Testis (tissue), 5 donors: ENCODE data around the gene CTAG1B. TPM values are rescaled to one million over a fixed set of nuclear protein-coding genes. Genes with fewer than 3 reads are reported as not detected.
"Not testable (repeated sequence)": the region's sequence is repeated elsewhere in the genome, so short reads cannot be mapped to it uniquely, and the experiment has no call there.

Experiments used
- DNase-seq: peaks from one replicate; pipeline ENCODE4 v3.0.0-alpha.2; 2019
- H3K27ac ChIP-seq, 2 donors: fragments of 200-600 bp; sonication (generic); one replicate each; pipeline ENCODE4 v1.5.1; 2019
- H3K27me3 ChIP-seq: fragments of 200-600 bp; sonication (generic); one replicate; pipeline ENCODE4 v1.5.1; 2019
- H3K36me3 ChIP-seq: fragments of 200-600 bp; sonication (generic); one replicate; pipeline ENCODE4 v1.5.1; 2017; ENCODE audit warnings: low read depth; ENCODE audit errors: missing control alignments
- H3K4me1 ChIP-seq: fragments of 200-600 bp; sonication (generic); one replicate; pipeline ENCODE4 v1.5.1; 2019
- H3K4me3 ChIP-seq, 2 donors: fragments of 200-600 bp; sonication (generic); one replicate each; pipeline ENCODE4 v1.5.1; 2017 to 2019
- H3K9me3 ChIP-seq: fragments of 200-600 bp; sonication (generic); one replicate; pipeline ENCODE4 v1.5.1; 2017
- POLR2A ChIP-seq: fragments of 450-650 bp; IDR thresholded peaks from one replicate; pipeline ENCODE4 v1.6.1; 2017; ENCODE audit warnings: antibody characterized with exemption, mild to moderate bottlenecking, moderate library complexity
- WGBS, 2 donors: methylation state at CpG; one replicate each; pipeline ENCODE4 v1.1.5; 2018; 5-methylcytosine and 5-hydroxymethylcytosine counted together
- intact Hi-C: fragments of 100-400 bp; cut with DNase I; formaldehyde crosslinking; loops from one replicate; pipeline ENCODE4 v1.15.1; 2023; ENCODE audit warnings: low total_unique reads
- long read RNA-seq, 2 donors: transcript quantifications; one replicate each; lab custom pipeline, GENCODE V29; 2026
- polyA plus RNA-seq: library from polyadenylated mRNA; stranded (reverse); fragments of 350-450 nt; fragmentation: Illumina TruSeq; extraction: RNeasy Lipid Tissue Mini Kit (QIAGEN cat#74804); gene quantifications from one replicate; pipeline ENCODE4 v1.2.3, GENCODE V29; 2014; ENCODE audit warnings: low read depth, low replicate concordance; ENCODE audit not compliant: insufficient read depth
- total RNA-seq, 2 donors: library from RNA; depleted of rRNA; stranded (reverse); fragments of >200 nt; gene quantifications; one replicate each; pipeline ENCODE4 v1.2.3, GENCODE V29; 2016
- TF ChIP-seq, protein P1 (sequence below), 3 experiments: fragments of 450-650 bp in 2 of 3; fragments of 200-600 bp in 1 of 3; sonication (generic) in 1 of 3; IDR thresholded peaks; one replicate each; pipeline ENCODE4 v1.5.1; 2016 to 2019; ENCODE audit warnings: antibody characterized with exemption in 3 of 3, mild to moderate bottlenecking in 2 of 3, moderate library complexity in 1 of 3

The CTAG1B gene
- total RNA-seq, result 10 to 100 TPM; 18.0 to 20.3 TPM
- polyA plus RNA-seq, result 7.1 TPM
- long read RNA-seq, donor 1, result 0 reads
- long read RNA-seq, donor 2, partial matches to known transcripts, result 0 of 2 reads
- long read RNA-seq, donor 2, other reads (novel, unspliced or antisense), result 0 of 2 reads

DNA sequence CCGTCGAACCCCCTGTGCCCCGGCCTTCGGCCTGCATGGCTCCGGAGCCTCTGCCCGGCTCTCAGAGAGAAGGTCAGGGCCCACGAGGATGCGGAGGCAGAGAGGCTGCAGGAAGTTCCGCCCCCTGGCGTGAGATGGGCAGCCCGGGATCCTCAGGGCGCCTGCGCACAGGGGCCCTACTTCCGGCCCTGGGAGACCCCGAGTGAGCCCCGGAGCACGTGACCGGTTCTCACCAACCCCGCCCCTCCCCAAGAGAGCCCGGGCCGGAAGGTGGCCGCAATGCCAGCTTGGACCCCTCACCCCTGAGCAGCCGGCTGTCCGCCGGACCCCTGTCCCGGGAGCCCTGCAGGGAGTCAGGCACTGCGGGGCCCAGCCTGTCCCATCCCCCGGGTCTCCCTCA is at the start of gene CTAG1B:
TSS of gene CTAG1B (minus strand) at position 101 of the 400 bp plus-strand sequence. CDS start at position 37, 64 bp downstream.
- H3K4me3 ChIP-seq, H3K27me3 ChIP-seq, DNase-seq, H3K4me1 ChIP-seq, H3K9me3 ChIP-seq, H3K36me3 ChIP-seq, H3K27ac ChIP-seq, intact Hi-C loops: not testable (repeated sequence)
- no CpG with 5 or more reads among the region's 28 CpGs for WGBS, 2 donors

DNA sequence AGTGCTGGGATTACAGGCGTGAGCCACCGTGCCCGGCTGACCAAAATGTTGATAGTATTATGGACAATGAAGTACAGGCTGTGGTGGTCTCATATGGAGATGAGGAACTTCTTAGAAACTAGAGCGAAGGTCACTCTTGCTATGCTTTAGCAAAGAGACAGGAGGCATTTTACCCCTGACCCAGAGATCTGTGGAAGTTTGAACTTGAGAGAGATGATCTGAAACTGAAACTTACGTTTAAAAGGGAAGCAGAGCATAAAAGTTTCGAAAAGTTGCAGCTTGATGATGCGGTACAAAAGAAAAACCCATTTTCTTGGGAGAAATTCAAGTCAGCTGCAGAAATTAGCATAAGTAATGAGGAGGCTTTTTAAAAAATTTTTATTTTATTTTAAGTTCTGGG is 42.8 kb upstream of the CTAG1B start:
- no peak for DNase-seq
- no peaks in the 10 kb centered on the region for H3K4me1 ChIP-seq
- H3K4me3 ChIP-seq, result no peak overlapping the region
- no peaks in the 10 kb centered on the region for H3K27me3 ChIP-seq
- no peaks in the 10 kb centered on the region for H3K9me3 ChIP-seq
- H3K27ac ChIP-seq, result no peak overlapping the region
- H3K36me3 ChIP-seq, result no peaks in the 10 kb centered on the region
- 78 to 95% methylated on average over 5 of the region's 7 CpGs for WGBS, 2 donors
- TF ChIP-seq POLR2A, result no peak
- TF ChIP-seq, protein P1, sequence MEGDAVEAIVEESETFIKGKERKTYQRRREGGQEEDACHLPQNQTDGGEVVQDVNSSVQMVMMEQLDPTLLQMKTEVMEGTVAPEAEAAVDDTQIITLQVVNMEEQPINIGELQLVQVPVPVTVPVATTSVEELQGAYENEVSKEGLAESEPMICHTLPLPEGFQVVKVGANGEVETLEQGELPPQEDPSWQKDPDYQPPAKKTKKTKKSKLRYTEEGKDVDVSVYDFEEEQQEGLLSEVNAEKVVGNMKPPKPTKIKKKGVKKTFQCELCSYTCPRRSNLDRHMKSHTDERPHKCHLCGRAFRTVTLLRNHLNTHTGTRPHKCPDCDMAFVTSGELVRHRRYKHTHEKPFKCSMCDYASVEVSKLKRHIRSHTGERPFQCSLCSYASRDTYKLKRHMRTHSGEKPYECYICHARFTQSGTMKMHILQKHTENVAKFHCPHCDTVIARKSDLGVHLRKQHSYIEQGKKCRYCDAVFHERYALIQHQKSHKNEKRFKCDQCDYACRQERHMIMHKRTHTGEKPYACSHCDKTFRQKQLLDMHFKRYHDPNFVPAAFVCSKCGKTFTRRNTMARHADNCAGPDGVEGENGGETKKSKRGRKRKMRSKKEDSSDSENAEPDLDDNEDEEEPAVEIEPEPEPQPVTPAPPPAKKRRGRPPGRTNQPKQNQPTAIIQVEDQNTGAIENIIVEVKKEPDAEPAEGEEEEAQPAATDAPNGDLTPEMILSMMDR (IDR thresholded peaks at IDR 0.05), result no peak
- intact Hi-C loops, result no loop called here

DNA sequence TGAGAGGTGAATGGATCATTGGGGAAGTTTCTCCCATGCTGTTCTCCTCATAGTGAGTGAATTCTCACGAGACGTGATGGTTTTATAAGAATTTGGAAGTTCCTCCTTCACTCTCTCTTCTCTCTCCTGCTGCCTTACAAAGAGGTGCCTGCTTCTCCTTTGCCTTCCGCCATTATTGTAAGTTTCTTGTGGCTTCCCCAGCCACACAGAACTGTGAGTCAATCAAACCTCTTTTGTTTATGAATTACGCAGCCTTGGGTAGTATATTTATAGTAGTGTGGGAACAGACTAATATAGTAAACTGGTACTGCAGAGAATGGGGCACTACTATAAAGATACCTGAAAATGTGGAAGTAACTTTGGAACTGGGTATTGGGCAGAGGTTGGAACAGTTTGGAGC is 42.1 kb upstream of the CTAG1B start:
- TF ChIP-seq POLR2A, result no peak
- TF ChIP-seq, protein P1 (IDR thresholded peaks at IDR 0.05), result no peak
- no peak overlapping the region for H3K27ac ChIP-seq
- intact Hi-C loops, result no loop called here
- H3K36me3 ChIP-seq, result no peaks in the 10 kb centered on the region
- WGBS, 2 donors, result 87 to 98% methylated on average over 4 of the region's 4 CpGs
- no peak overlapping the region for H3K4me3 ChIP-seq
- no peaks in the 10 kb centered on the region for H3K4me1 ChIP-seq
- no peaks in the 10 kb centered on the region for H3K9me3 ChIP-seq
- DNase-seq, result no peak
- H3K27me3 ChIP-seq, result no peaks in the 10 kb centered on the region

DNA sequence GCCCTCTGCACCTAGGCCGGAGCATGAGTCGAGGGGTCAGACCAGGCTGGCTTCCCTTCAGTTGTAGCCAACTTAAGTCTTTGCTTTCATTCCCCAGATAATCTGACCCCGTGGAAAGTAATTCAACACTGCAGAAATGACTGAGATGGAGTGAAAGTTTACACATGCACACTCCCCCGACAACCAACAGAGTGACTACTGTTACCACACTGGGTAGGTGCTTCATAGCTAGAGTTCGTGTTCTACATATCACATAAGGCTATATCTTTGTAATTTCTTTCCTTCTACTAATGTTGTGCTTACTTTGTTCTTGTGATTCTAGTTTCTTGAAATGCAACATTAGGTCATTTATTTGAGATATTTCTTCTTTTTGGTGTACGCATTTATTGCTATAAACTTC is 41.5 kb upstream of the CTAG1B start:
- no peak for DNase-seq
- intact Hi-C loops, result no loop called here
- H3K27me3 ChIP-seq, result no peaks in the 10 kb centered on the region
- no peaks in the 10 kb centered on the region for H3K36me3 ChIP-seq
- TF ChIP-seq, protein P1 (IDR thresholded peaks at IDR 0.05), result no peak
- TF ChIP-seq POLR2A, result no peak
- H3K4me1 ChIP-seq, result no peaks in the 10 kb centered on the region
- WGBS, 2 donors, result 76% methylated on average over 4 to 6 of the region's 6 CpGs
- H3K27ac ChIP-seq, result no peak overlapping the region
- no peaks in the 10 kb centered on the region for H3K9me3 ChIP-seq
- no peak overlapping the region for H3K4me3 ChIP-seq

DNA sequence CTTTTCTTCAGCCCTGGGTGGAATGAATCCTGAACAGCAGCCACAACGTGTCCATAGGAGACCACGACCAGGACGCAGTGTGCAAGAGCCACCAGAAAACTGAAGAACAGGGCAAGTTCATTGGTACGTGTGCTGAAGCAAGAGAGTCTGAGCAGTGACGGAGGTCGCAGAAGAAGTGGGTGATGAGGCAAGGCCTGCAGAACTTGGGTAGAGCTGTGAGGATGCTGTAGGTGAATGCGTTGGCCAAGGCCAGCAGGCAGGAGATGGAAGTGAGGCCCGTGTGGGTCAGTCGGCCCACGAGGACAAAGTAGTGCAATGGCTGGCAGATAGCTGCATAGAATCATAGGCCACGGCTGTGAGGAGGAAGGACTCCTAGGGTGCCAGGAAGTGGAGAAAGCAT is 39.9 kb upstream of the CTAG1B start:
- 93 to 95% methylated on average over 7 to 11 of the region's 11 CpGs for WGBS, 2 donors
- intact Hi-C loops, result no loop called here

More for the DNA sequence above, 39.9 kb upstream of the CTAG1B start:
- H3K4me3 ChIP-seq, result no peak overlapping the region
- no peak for DNase-seq
- H3K36me3 ChIP-seq, result no peaks in the 10 kb centered on the region
- TF ChIP-seq, protein P1 (IDR thresholded peaks at IDR 0.05), result no peak
- no peak for TF ChIP-seq POLR2A
- H3K27me3 ChIP-seq, result no peaks in the 10 kb centered on the region
- no peaks in the 10 kb centered on the region for H3K4me1 ChIP-seq
- H3K27ac ChIP-seq, result no peak overlapping the region
- no peaks in the 10 kb centered on the region for H3K9me3 ChIP-seq
